CD14-positive monocyte (primary cell): ENCODE results near the gene BAZ2B. TPM values are rescaled to one million over a fixed set of nuclear protein-coding genes. Genes with fewer than 3 reads are reported as not detected.
A peak's percentile ranks its signal among the peaks of the same experiment; 100 is the strongest.

Source experiments
- DNase-seq, 3 donors: peaks; one replicate each; pipeline ENCODE4 v3.0.0-alpha.2; 2011 to 2022
- H2AFZ ChIP-seq: 2 replicates; pipeline ENCODE4 v1.6.0; 2012; ENCODE audit warnings: mild to moderate bottlenecking, low read depth, low read length, inconsistent platforms; ENCODE audit not compliant: insufficient read depth, poor library complexity, severe bottlenecking
- H3K27ac ChIP-seq, 2 donors: 1 replicate in 1 of 2; 2 replicates in 1 of 2; pipeline ENCODE4 v1.5.1; 2012 to 2013; ENCODE audit warnings: low read length in 2 of 2, control low read depth in 1 of 2, inconsistent platforms in 1 of 2, low read depth in 1 of 2, mild to moderate bottlenecking in 1 of 2
- H3K27me3 ChIP-seq, 2 donors: one replicate each; pipeline versions ENCODE4 v1.6.0 to v1.6.1; 2011 to 2013; ENCODE audit warnings: low read length in 2 of 2; ENCODE audit not compliant: control insufficient read depth in 2 of 2, insufficient read depth in 2 of 2
- H3K36me3 ChIP-seq, 2 donors: replicated peaks in 1 of 2; 1 replicate in 1 of 2; 2 replicates in 1 of 2; pipeline versions ENCODE4 v1.5.1 to v1.6.1; 2012 to 2013; ENCODE audit warnings: low read length in 2 of 2, control low read depth in 1 of 2, inconsistent platforms in 1 of 2, mild to moderate bottlenecking in 1 of 2; ENCODE audit not compliant: insufficient read depth in 2 of 2, control insufficient read depth in 1 of 2
- H3K4me1 ChIP-seq, 2 donors: 1 replicate in 1 of 2; 2 replicates in 1 of 2; pipeline versions ENCODE4 v1.5.1 to v1.6.1; 2012 to 2013; ENCODE audit warnings: low read length in 2 of 2, control low read depth in 1 of 2, inconsistent platforms in 1 of 2, mild to moderate bottlenecking in 1 of 2, moderate library complexity in 1 of 2; ENCODE audit not compliant: insufficient read depth in 2 of 2, control insufficient read depth in 1 of 2
- H3K4me2 ChIP-seq: replicated peaks from 2 replicates; pipeline ENCODE3; 2012; ENCODE audit warnings: low read length, moderate library complexity, mild to moderate bottlenecking; ENCODE audit not compliant: poor library complexity, severe bottlenecking; ENCODE audit errors: extremely low read depth
- H3K4me3 ChIP-seq, 3 experiments: fragments of 200-600 bp in 1 of 3; sonication (generic) in 1 of 3; replicated peaks in 1 of 3; 1 replicate in 2 of 3; 2 replicates in 1 of 3; pipeline ENCODE4 v1.5.1; 2011 to 2013; ENCODE audit warnings: low read length in 3 of 3, mild to moderate bottlenecking in 3 of 3, control low read depth in 2 of 3, low read depth in 2 of 3, inconsistent platforms in 1 of 3, moderate library complexity in 1 of 3
- H3K79me2 ChIP-seq: 2 replicates; pipeline ENCODE4 v1.6.0; 2012; ENCODE audit warnings: mild to moderate bottlenecking, control low read depth, inconsistent platforms, low read length, moderate library complexity; ENCODE audit not compliant: insufficient read depth
- H3K9ac ChIP-seq: 2 replicates; pipeline ENCODE4 v1.6.0; 2017; ENCODE audit warnings: low read length, mild to moderate bottlenecking; ENCODE audit not compliant: insufficient read depth, poor library complexity, severe bottlenecking
- H3K9me3 ChIP-seq, 2 donors: replicated peaks in 1 of 2; 1 replicate in 1 of 2; 2 replicates in 1 of 2; pipeline versions ENCODE4 v1.5.1 to v1.6.1; 2012 to 2013; ENCODE audit warnings: low read length in 2 of 2, control low read depth in 1 of 2; ENCODE audit not compliant: control insufficient read depth in 1 of 2, insufficient read depth in 1 of 2
- H4K20me1 ChIP-seq: 2 replicates; pipeline ENCODE4 v1.6.0; 2012; ENCODE audit warnings: mild to moderate bottlenecking, low read length, control low read depth, moderate library complexity; ENCODE audit not compliant: insufficient read depth
- H3K27ac Mint-ChIP-seq, 7 donors: one replicate each; pipeline ENCODE4 v1.8.0; 2020; ENCODE audit warnings: mild to moderate bottlenecking in 7 of 7, mixed read lengths in 7 of 7, moderate library complexity in 6 of 7, inconsistent platforms in 2 of 7
- H3K27me3 Mint-ChIP-seq, 3 donors: one replicate each; pipeline ENCODE4 v1.8.0; 2021 to 2022; ENCODE audit warnings: low read depth in 3 of 3, mild to moderate bottlenecking in 3 of 3, mixed read lengths in 3 of 3, moderate library complexity in 3 of 3, inconsistent platforms in 1 of 3
- H3K36me3 Mint-ChIP-seq, 2 donors: one replicate each; pipeline ENCODE4 v1.8.0; 2020; ENCODE audit warnings: mixed read lengths in 2 of 2, inconsistent platforms in 1 of 2, mild to moderate bottlenecking in 1 of 2
- H3K4me1 Mint-ChIP-seq: one replicate; pipeline ENCODE4 v1.8.0; 2020; ENCODE audit warnings: mild to moderate bottlenecking, mixed read lengths
- H3K4me3 Mint-ChIP-seq, 2 donors: one replicate each; pipeline ENCODE4 v1.8.0; 2020; ENCODE audit warnings: mild to moderate bottlenecking in 2 of 2, mixed read lengths in 2 of 2, moderate library complexity in 1 of 2
- H3K9me3 Mint-ChIP-seq, 7 donors: one replicate each; pipeline ENCODE4 v1.8.0; 2020 to 2022; ENCODE audit warnings: mixed read lengths in 7 of 7, mild to moderate bottlenecking in 6 of 7, moderate library complexity in 6 of 7, inconsistent platforms in 2 of 7
- WGBS: methylation state at CpG from one replicate; pipeline ENCODE4 v1.1.5; 2013; ENCODE audit warnings: missing lambda C conversion rate; ENCODE audit not compliant: insufficient coverage; 5-methylcytosine and 5-hydroxymethylcytosine counted together
- intact Hi-C, 2 donors: fragments of 100-400 bp; cut with micrococcal nuclease; formaldehyde crosslinking; loops; one replicate each; pipeline versions ENCODE4 v1.15.0 to v1.15.1; 2023
- polyA plus RNA-seq, 3 donors: library from polyadenylated mRNA; depleted of rRNA in 1 of 3; unstranded in 2 of 3; stranded (reverse) in 1 of 3; fragments of 300-500 nt in 2 of 3; fragments of >200 nt in 1 of 3; fragmentation: Illumina TruSeq in 2 of 3; gene quantifications; 1 replicate in 2 of 3; 2 replicates in 1 of 3; pipeline ENCODE4 v1.2.3, GENCODE V29; 2012 to 2021
- TF ChIP-seq, protein P1 (sequence below): fragments of 200-600 bp; IDR thresholded peaks from one replicate; pipeline ENCODE4 v1.8.0; 2022; ENCODE audit warnings: antibody characterized with exemption, mild to moderate bottlenecking

Gene BAZ2B
- polyA plus RNA-seq, 3 donors = 12.9 to 34.2 (median 31.6) TPM

DNA sequence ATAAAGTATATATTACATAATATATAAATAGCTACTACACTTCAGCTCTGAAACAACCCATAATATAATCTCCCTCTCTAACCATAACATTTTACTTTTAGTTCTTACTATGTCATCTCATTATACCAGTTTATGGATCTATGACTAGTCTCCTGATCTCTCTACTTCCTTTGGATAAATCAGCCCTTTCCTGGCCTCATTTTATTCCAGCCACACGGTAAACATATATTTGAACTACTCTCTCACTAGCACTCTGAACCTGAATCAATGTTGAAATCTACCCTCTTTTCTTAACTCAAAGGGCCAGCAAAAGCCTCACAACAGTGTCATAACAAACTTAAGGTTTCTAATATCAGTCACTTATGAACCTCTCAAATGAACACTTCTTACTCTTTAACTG lies 62.6 kb downstream of the BAZ2B start:
- WGBS = 86% methylated on average over 1 of the region's 1 CpG
- H3K36me3 ChIP-seq = no peaks in the 10 kb centered on the region
- Mint-ChIP-seq H3K36me3 (peaks cover 3 to 4% of the 10 kb centered on the region in 2 donors), H3K9me3 (no peaks in the 10 kb centered on the region), H3K27ac (peak overlapping the region in 5 of 7 donors; percentile 0 to 57 (median 30)), H3K4me1 (peaks cover 33% of the 10 kb centered on the region), H3K4me3 (no peak overlapping the region), H3K27me3 (no peaks in the 10 kb centered on the region)
- H3K4me3 ChIP-seq = no peak overlapping the region
- TF ChIP-seq, protein P1, sequence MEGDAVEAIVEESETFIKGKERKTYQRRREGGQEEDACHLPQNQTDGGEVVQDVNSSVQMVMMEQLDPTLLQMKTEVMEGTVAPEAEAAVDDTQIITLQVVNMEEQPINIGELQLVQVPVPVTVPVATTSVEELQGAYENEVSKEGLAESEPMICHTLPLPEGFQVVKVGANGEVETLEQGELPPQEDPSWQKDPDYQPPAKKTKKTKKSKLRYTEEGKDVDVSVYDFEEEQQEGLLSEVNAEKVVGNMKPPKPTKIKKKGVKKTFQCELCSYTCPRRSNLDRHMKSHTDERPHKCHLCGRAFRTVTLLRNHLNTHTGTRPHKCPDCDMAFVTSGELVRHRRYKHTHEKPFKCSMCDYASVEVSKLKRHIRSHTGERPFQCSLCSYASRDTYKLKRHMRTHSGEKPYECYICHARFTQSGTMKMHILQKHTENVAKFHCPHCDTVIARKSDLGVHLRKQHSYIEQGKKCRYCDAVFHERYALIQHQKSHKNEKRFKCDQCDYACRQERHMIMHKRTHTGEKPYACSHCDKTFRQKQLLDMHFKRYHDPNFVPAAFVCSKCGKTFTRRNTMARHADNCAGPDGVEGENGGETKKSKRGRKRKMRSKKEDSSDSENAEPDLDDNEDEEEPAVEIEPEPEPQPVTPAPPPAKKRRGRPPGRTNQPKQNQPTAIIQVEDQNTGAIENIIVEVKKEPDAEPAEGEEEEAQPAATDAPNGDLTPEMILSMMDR = no peak
- no peak overlapping the region for H3K27ac ChIP-seq
- peaks cover 29% of the 10 kb centered on the region for H4K20me1 ChIP-seq
- peaks cover 80% of the 10 kb centered on the region for H3K79me2 ChIP-seq
- H3K9ac ChIP-seq = no peak overlapping the region
- no peaks in the 10 kb centered on the region for H3K27me3 ChIP-seq
- H3K9me3 ChIP-seq = no peaks in the 10 kb centered on the region
- no peak overlapping the region for H3K4me2 ChIP-seq
- intact Hi-C loops = no loop called here
- peaks cover 13 to 27% of the 10 kb centered on the region in 2 donors for H3K4me1 ChIP-seq
- no peak for DNase-seq
- no peak overlapping the region for H2AFZ ChIP-seq

DNA sequence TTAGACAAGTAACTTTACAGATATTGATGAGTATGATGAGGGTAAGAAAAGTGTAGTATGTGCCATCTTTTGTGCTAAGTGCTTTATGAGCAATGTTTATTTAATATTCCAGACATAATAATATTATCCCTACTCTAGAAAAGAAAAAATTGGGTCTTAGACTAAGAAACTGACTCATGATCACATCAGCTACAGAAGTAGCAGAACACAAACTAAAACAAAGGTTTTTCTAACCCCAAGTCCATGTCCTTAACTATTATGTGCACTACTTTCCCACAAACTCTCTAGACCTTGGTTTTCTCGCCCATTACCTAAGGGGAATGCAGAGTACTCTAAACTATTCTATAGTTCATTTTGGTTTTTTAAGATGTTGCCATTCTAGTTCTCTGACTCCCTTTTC lies 64.5 kb downstream of the BAZ2B start:
- no CpG with 5 or more reads among the region's 1 CpG for WGBS
- H3K27ac Mint-ChIP-seq = no peak overlapping the region

More for the DNA sequence above, 64.5 kb downstream of the BAZ2B start:
- H3K9me3 ChIP-seq = no peaks in the 10 kb centered on the region
- no peak overlapping the region for H3K27ac ChIP-seq
- Mint-ChIP-seq H3K9me3 (no peaks in the 10 kb centered on the region), H3K4me1 (peaks cover 20% of the 10 kb centered on the region), H3K4me3 (no peak overlapping the region), H3K27me3 (no peaks in the 10 kb centered on the region), H3K36me3 (peaks cover 4 to 6% of the 10 kb centered on the region in 2 donors)
- no peaks in the 10 kb centered on the region for H3K27me3 ChIP-seq
- intact Hi-C loops = no loop called here
- no peak for DNase-seq
- H2AFZ ChIP-seq = no peak overlapping the region
- no peak overlapping the region for H3K4me3 ChIP-seq
- peaks cover 79% of the 10 kb centered on the region for H3K79me2 ChIP-seq
- H3K4me2 ChIP-seq = no peak overlapping the region
- peaks cover 24% of the 10 kb centered on the region for H4K20me1 ChIP-seq
- no peak overlapping the region for H3K9ac ChIP-seq
- peaks cover 0 to 3% of the 10 kb centered on the region in 2 donors for H3K36me3 ChIP-seq
- peaks cover 13 to 27% of the 10 kb centered on the region in 2 donors for H3K4me1 ChIP-seq
- TF ChIP-seq, protein P1 = no peak
